SK-N-SH (cell line): ENCODE results near the gene PLVAP. TPM values are rescaled to one million over a fixed set of nuclear protein-coding genes. Genes with fewer than 3 reads are reported as not detected.

Experiments used
- CTCF ChIA-PET: fragments of 300-600, 350-600 bp; formaldehyde crosslinking; extraction: SDS; loops from one replicate; lab custom pipeline; 2021; lab: Yijun Ruan, JAX
- POLR2A ChIA-PET: fragments of 350-600 bp; sonication (Branson Sonifier 250); formaldehyde crosslinking; extraction: SDS; loops from one replicate; lab custom pipeline; 2020; ENCODE audit warnings: antibody characterized with exemption, inconsistent platforms; lab: Yijun Ruan, JAX
- DNase-seq: peaks from one replicate; pipeline ENCODE4 v3.0.0; 2012
- H2AFZ ChIP-seq: fragments of 200-600 bp; sonication (generic); 2 replicates; pipeline ENCODE4 v1.8.1; 2016; ENCODE audit warnings: antibody characterized with exemption, mild to moderate bottlenecking, low read depth
- H3F3A ChIP-seq: fragments of 200-600 bp; sonication (generic); replicated peaks from 2 replicates; pipeline ENCODE3; 2016; ENCODE audit warnings: antibody characterized with exemption, mild to moderate bottlenecking; ENCODE audit not compliant: insufficient read depth
- H3K27ac ChIP-seq, 2 experiments: fragments of 200-500 bp in 1 of 2; fragments of 200-600 bp in 1 of 2; sonication (Bioruptor generic) in 1 of 2; sonication (generic), shearing (Covaris generic) in 1 of 2; 2 replicates each; pipeline versions ENCODE4 v1.5.1 to v1.6.1; 2014 to 2016; ENCODE audit warnings: low read depth in 2 of 2, inconsistent platforms in 1 of 2, low read length in 1 of 2, mild to moderate bottlenecking in 1 of 2, mixed read lengths in 1 of 2
- H3K27me3 ChIP-seq: fragments of 200-600 bp; sonication (generic), shearing (Covaris generic); 2 replicates; pipeline ENCODE4 v1.6.1; 2016; ENCODE audit warnings: mixed run types; ENCODE audit not compliant: insufficient read depth
- H3K36me3 ChIP-seq, 2 experiments: fragments of 200-500 bp in 1 of 2; fragments of 200-600 bp in 1 of 2; sonication (Bioruptor generic) in 1 of 2; sonication (generic) in 1 of 2; replicated peaks in 1 of 2; 2 replicates each; pipeline versions ENCODE3 to v1.5.1; 2014 to 2016; ENCODE audit warnings: low read length in 1 of 2, mild to moderate bottlenecking in 1 of 2; ENCODE audit not compliant: insufficient read depth in 2 of 2, control insufficient read depth in 1 of 2
- H3K4me1 ChIP-seq, 2 experiments: fragments of 200-500 bp in 1 of 2; fragments of 200-600 bp in 1 of 2; sonication (Bioruptor generic) in 1 of 2; sonication (generic), shearing (Covaris generic) in 1 of 2; 2 replicates each; pipeline versions ENCODE4 v1.5.1 to v1.6.1; 2014 to 2016; ENCODE audit warnings: low read depth in 1 of 2, low read length in 1 of 2, mixed run types in 1 of 2; ENCODE audit not compliant: insufficient read depth in 2 of 2, control insufficient read depth in 1 of 2
- H3K4me2 ChIP-seq: fragments of 200-600 bp; sonication (generic), shearing (Covaris generic); 2 replicates; pipeline ENCODE4 v1.6.1; 2017; ENCODE audit warnings: mixed run types
- H3K4me3 ChIP-seq, 2 experiments: fragments of 200-500 bp in 1 of 2; fragments of 200-600 bp in 1 of 2; sonication (Bioruptor generic) in 1 of 2; sonication (generic), shearing (Covaris generic) in 1 of 2; 2 replicates each; pipeline versions ENCODE4 v1.5.1 to v1.8.1; 2014 to 2016; ENCODE audit warnings: low read depth in 2 of 2, inconsistent platforms in 1 of 2, low read length in 1 of 2, mild to moderate bottlenecking in 1 of 2, mixed read lengths in 1 of 2, moderate library complexity in 1 of 2
- H3K79me2 ChIP-seq: fragments of 200-600 bp; sonication (generic); 2 replicates; pipeline ENCODE4 v1.8.1; 2017; ENCODE audit warnings: mild to moderate bottlenecking; ENCODE audit not compliant: insufficient read depth
- H3K9ac ChIP-seq: fragments of 200-600 bp; sonication (generic); 2 replicates; pipeline ENCODE4 v1.6.1; 2017; ENCODE audit warnings: mixed run types
- H3K9me2 ChIP-seq: fragments of 200-600 bp; sonication (generic); 2 replicates; pipeline ENCODE4 v1.6.1; 2017; ENCODE audit warnings: mixed run types
- H3K9me3 ChIP-seq: fragments of 200-600 bp; sonication (generic); 2 replicates; pipeline ENCODE4 v1.6.1; 2017; ENCODE audit warnings: mixed run types, mild to moderate bottlenecking, moderate library complexity
- H4K20me1 ChIP-seq: fragments of 200-600 bp; sonication (generic); 2 replicates; pipeline ENCODE4 v1.6.1; 2017; ENCODE audit warnings: mild to moderate bottlenecking, mixed run types; ENCODE audit not compliant: insufficient read depth
- GABPA ChIP-seq: IDR thresholded peaks from 2 replicates; pipeline ENCODE4 v1.4.0; 2012; ENCODE audit warnings: low read depth, mild to moderate bottlenecking
- GATA2 ChIP-seq: sonication (generic); formaldehyde crosslinking; IDR thresholded peaks from 2 replicates; pipeline ENCODE4 v1.5.0; 2020; ENCODE audit warnings: mild to moderate bottlenecking, missing genetic modification reagents
- JUND ChIP-seq: IDR thresholded peaks from 2 replicates; pipeline ENCODE4 v1.4.0; 2012
- MEF2A ChIP-seq: IDR thresholded peaks from 2 replicates; pipeline ENCODE4 v1.4.0; 2012; ENCODE audit warnings: low read depth, borderline replicate concordance
- MXI1 ChIP-seq: IDR thresholded peaks from 2 replicates; pipeline ENCODE4 v1.6.1; 2012; ENCODE audit warnings: mild to moderate bottlenecking, low read depth, low read length, improper control_type of control experiment
- NRF1 ChIP-seq: IDR thresholded peaks from 2 replicates; pipeline ENCODE4 v1.6.1; 2012; ENCODE audit warnings: low read depth, mild to moderate bottlenecking, low read length
- POLR2AphosphoS5 ChIP-seq: IDR thresholded peaks from 2 replicates; pipeline ENCODE4 v1.6.1; 2012; ENCODE audit warnings: low read depth, low read length
- RAD21 ChIP-seq: IDR thresholded peaks from 2 replicates; pipeline ENCODE4 v1.6.1; 2012; ENCODE audit warnings: mild to moderate bottlenecking, low read length
- RFX5 ChIP-seq: IDR thresholded peaks from 2 replicates; pipeline ENCODE4 v1.6.1; 2012; ENCODE audit warnings: mild to moderate bottlenecking, improper control_type of control experiment, low read length
- RXRA ChIP-seq: IDR thresholded peaks from 2 replicates; pipeline ENCODE4 v1.4.0; 2012; ENCODE audit warnings: low read depth, mild to moderate bottlenecking, borderline replicate concordance
- SIN3A ChIP-seq: IDR thresholded peaks from 2 replicates; pipeline ENCODE4 v1.6.1; 2012; ENCODE audit warnings: low read depth, mild to moderate bottlenecking, low read length, moderate library complexity, borderline replicate concordance
- TAF1 ChIP-seq: IDR thresholded peaks from 2 replicates; pipeline ENCODE4 v1.6.1; 2012; ENCODE audit warnings: low read depth, mild to moderate bottlenecking, low read length, moderate library complexity, borderline replicate concordance
- TCF12 ChIP-seq: IDR thresholded peaks from 2 replicates; pipeline ENCODE4 v1.4.0; 2012
- TEAD4 ChIP-seq: IDR thresholded peaks from 2 replicates; pipeline ENCODE4 v1.4.0; 2012; ENCODE audit warnings: mild to moderate bottlenecking, borderline replicate concordance; ENCODE audit not compliant: insufficient read depth
- WGBS: methylation state at CpG from one replicate; pipeline ENCODE4 v1.1.6; 2017; ENCODE audit warnings: low lambda C conversion rate; 5-methylcytosine and 5-hydroxymethylcytosine counted together
- polyA plus RNA-seq, 3 experiments: library from polyadenylated mRNA; depleted of rRNA; stranded (reverse); fragments of >200 nt; gene quantifications; 2 replicates each; pipeline ENCODE4 v1.2.3, GENCODE V29; 2012
- TF ChIP-seq, protein P1 (sequence below): fragments of 150-350 bp; IDR thresholded peaks from 2 replicates; pipeline ENCODE4 v1.6.1; 2016; ENCODE audit warnings: mild to moderate bottlenecking, low read depth, low read length
- TF ChIP-seq, protein P2 (sequence below): IDR thresholded peaks from 2 replicates; pipeline ENCODE4 v1.6.1; 2012; ENCODE audit warnings: mild to moderate bottlenecking, low read depth, low read length, moderate library complexity

PLVAP gene
- polyA plus RNA-seq, 1 of the 3 experiments (the other 2 are of a cell fraction) = not detected

DNA sequence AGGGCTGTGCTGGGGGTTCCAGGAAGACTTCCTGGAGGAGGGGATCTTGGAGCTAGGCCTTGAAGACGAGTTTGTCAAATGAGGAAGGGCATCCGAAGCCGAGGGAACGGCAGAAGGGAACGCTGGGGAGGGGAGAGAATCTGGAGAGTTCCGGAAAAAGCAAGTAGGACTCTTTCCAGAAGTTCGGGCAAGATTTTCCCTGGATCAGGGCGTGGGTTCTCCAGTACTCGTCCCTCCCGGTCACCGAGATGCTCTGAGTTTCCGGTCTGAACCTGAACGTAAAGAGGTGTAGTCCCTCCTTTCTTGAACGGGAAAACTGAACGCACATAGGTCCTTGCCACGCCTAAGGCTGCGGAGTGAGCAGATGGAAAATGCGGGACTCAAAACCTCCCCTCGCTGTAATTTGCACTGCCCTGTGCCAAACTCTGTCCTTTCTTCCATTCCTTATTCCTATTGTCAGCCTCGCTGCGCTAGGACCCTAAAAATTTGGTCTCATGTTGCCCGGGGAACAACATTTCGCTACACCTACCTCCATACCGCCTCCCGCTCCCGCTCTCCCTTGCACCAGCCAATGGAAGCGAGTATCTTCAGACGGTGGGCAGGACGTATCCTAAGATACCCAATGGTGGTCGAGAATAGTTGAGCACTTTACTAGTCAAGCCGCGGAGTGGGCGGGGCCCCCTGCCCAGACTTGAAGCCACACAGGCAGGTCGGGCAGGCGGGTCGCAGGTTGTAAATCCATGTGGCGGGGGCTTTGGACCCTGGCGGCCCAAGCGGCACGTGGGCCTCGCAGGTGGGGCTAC lies 40.1 kb downstream of the PLVAP start, which contains the start of gene GTPBP3 (continued):
- TF ChIP-seq NRF1 (no peak), RXRA (no peak), MXI1 (peak; percentile 96), RFX5 (no peak; the same call in 1 of the 2 replicates)
- TF ChIP-seq, protein P1, sequence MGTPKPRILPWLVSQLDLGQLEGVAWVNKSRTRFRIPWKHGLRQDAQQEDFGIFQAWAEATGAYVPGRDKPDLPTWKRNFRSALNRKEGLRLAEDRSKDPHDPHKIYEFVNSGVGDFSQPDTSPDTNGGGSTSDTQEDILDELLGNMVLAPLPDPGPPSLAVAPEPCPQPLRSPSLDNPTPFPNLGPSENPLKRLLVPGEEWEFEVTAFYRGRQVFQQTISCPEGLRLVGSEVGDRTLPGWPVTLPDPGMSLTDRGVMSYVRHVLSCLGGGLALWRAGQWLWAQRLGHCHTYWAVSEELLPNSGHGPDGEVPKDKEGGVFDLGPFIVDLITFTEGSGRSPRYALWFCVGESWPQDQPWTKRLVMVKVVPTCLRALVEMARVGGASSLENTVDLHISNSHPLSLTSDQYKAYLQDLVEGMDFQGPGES = peak; percentile 55; the same call in 1 of the 2 replicates
- TF ChIP-seq, all 33 proteins: peak for 12

DNA sequence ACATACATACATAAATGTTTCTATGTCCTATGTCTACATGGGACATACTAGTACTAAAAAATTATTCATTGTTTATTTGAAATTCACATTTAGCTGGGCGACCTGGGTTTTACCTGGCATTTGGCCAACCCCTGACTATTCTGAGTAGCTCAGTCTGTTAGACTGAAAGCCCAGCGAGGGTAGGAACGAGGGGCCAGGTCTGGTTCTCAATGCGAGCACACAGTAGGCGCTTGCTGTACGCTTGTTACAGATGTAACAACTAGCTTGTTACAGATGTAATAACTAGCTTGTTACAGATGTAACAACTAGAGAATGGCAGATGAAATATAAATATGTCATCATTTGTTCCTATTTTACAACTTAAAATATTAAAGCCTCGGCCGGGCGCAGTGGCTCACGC lies 41.6 kb downstream of the PLVAP start:
- Histone ChIP-seq H3K4me3 (peak overlapping the region in 1 of 2 experiments; percentile 83; a peak in 2 of 4 replicates), H3K36me3 (no peaks in the 10 kb centered on the region), H3K9me2 (no peaks in the 10 kb centered on the region), H3K9me3 (no peaks in the 10 kb centered on the region), H3K9ac (no peak overlapping the region), H3K27ac (no peak overlapping the region), H4K20me1 (no peaks in the 10 kb centered on the region), H3F3A (peaks cover 8% of the 10 kb centered on the region), H3K4me2 (peak overlapping the region; percentile 96)
- POLR2A ChIA-PET = no interaction called here
- no peak for DNase-seq
- 62% methylated on average over 9 of the region's 10 CpGs for WGBS
- TF ChIP-seq POLR2AphosphoS5 (no peak), GATA2 (CRISPR knock-in tag) (no peak), TCF12 (no peak), RAD21 (no peak), MEF2A (no peak), JUND (no peak), RXRA (no peak), TEAD4 (no peak), GABPA (no peak), TAF1 (no peak), SIN3A (no peak)
- TF ChIP-seq, protein P2, sequence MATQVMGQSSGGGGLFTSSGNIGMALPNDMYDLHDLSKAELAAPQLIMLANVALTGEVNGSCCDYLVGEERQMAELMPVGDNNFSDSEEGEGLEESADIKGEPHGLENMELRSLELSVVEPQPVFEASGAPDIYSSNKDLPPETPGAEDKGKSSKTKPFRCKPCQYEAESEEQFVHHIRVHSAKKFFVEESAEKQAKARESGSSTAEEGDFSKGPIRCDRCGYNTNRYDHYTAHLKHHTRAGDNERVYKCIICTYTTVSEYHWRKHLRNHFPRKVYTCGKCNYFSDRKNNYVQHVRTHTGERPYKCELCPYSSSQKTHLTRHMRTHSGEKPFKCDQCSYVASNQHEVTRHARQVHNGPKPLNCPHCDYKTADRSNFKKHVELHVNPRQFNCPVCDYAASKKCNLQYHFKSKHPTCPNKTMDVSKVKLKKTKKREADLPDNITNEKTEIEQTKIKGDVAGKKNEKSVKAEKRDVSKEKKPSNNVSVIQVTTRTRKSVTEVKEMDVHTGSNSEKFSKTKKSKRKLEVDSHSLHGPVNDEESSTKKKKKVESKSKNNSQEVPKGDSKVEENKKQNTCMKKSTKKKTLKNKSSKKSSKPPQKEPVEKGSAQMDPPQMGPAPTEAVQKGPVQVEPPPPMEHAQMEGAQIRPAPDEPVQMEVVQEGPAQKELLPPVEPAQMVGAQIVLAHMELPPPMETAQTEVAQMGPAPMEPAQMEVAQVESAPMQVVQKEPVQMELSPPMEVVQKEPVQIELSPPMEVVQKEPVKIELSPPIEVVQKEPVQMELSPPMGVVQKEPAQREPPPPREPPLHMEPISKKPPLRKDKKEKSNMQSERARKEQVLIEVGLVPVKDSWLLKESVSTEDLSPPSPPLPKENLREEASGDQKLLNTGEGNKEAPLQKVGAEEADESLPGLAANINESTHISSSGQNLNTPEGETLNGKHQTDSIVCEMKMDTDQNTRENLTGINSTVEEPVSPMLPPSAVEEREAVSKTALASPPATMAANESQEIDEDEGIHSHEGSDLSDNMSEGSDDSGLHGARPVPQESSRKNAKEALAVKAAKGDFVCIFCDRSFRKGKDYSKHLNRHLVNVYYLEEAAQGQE = no peak
- TF ChIP-seq, all 33 proteins: peak for 0
- H3K27me3 ChIP-seq = no peaks in the 10 kb centered on the region
- CTCF ChIA-PET = interaction anchor here (1.3 to 1.9 kb wide), 2 partner anchors 50 to 51 kb away, joined by 3 to 5 read pairs; no protein-coding TSS in a partner anchor
- peak overlapping the region; percentile 95; the same call in 1 of the 2 replicates for H2AFZ ChIP-seq
- peaks cover 8% of the 10 kb centered on the region; the same call in 1 of the 2 replicates for H3K79me2 ChIP-seq
- peaks cover 0 to 24% of the 10 kb centered on the region in 2 experiments; a peak in 1 of 4 replicates for H3K4me1 ChIP-seq
